Measurements from ENCODE around the gene RRAGA.

The RRAGA gene, protein sequence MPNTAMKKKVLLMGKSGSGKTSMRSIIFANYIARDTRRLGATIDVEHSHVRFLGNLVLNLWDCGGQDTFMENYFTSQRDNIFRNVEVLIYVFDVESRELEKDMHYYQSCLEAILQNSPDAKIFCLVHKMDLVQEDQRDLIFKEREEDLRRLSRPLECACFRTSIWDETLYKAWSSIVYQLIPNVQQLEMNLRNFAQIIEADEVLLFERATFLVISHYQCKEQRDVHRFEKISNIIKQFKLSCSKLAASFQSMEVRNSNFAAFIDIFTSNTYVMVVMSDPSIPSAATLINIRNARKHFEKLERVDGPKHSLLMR

DNA sequence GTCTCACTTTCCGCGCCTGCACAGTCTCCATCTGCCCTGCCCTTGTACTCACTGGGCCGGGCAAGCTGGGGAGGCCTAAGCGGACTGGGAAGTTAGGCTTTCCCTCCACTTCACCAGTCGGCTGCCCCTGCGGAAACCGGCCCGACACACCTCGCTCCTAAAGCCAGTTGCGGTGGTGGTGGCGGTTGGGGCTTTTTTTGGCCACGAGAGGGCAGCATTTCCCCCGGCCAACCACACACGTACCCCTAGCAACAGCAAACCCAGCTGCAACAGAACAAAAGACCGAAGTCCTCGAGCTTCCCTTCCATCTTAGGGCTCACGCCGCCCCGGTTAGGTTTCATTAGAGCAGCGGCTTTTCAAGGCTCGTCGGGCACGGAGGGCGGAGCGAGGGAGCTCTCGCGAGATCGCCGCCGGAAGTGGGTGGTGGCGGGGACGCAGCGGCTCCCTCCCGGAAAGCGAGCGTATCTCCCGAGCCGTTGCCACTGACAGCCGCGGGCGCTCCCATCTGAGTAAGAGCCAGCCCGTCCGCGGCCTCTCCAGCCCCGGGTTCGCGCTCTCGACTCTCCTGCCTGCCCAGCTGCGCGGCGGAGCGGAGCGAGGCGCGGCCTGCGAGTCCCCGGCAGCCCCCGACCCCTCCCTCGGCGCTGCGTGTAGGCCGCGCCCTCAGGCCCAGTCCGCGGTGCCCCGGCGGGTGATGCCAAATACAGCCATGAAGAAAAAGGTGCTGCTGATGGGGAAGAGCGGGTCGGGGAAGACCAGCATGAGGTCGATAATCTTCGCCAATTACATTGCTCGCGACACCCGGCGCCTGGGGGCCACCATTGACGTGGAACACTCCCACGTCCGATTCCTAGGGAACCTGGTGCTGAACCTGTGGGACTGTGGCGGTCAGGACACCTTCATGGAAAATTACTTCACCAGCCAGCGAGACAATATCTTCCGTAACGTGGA, at the start of gene RRAGA:
Gene RRAGA, plus strand, starts transcription at position 462 of the 951 bp plus-strand sequence. Its CDS starts 233 bp downstream, at position 695.
- DNase-seq: peak; percentile 96

DNA sequence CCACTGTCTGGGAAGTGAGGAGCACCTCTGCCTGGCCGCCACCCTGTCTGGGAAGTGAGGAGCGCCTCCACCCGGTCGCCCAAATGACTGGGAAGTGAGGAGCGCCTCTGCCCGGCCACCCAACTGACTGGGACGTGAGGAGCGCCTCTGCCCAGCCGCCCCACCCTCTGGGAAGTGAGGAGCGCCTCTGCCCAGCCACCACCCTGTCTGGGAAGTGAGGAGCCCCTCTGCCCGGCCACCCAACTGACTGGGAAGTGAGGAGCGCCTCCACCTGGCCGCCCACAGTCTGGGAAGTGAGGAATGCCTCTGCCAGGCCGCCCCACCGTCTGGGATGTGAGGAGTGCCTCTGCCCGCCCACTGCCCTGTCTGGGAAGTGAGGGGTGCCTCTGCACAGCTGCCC, 49.1 kb upstream of the RRAGA start:
- DNase-seq: no peak

DNA sequence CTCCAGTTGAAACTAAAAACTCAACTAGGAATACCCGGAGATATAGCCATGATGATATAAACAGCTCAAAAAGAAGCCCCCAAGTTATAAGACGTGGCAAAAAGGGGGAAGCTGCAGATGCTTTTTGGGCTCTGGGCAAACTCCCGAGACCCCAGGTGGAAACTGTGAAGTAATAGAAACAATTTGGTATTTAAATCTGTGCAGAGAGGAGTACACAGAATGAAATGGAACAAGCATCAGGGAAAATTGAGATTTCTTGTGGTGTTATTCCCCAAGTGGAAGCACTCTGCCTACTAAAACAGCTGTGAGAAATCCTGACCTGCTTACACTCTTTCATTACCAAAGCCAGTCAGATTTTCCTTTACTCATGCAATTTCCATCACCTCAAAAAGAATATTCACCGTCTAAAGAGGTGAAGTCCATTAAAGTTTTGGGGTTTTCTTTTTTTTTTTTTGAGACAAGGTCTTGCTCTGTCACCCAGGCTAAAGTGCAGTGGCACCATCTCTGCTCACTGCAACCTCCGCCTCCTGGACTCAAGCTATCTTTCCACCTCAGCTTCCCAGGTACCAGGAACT, 39.7 kb upstream of the RRAGA start:
- no peak for DNase-seq

DNA sequence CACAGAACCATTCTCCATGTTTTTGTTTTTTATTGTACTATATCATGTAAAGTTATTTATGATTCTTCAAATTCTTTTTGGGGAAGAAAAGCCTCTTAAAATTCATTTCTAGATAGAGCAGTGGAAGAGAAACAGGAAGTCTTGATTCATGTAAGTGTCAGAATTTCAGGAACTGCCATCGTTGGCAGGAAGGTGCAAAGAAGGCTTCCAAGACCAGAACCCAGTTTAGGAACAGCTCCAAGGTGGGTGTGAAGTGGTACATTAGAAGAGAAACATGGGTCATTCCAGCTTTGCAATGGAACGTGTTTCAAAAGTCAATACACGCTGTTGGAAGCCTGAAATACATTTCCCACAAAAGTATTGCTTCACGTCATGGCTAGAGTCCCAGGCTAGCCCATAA, 31.0 kb upstream of the RRAGA start:
- DNase-seq: no peak

DNA sequence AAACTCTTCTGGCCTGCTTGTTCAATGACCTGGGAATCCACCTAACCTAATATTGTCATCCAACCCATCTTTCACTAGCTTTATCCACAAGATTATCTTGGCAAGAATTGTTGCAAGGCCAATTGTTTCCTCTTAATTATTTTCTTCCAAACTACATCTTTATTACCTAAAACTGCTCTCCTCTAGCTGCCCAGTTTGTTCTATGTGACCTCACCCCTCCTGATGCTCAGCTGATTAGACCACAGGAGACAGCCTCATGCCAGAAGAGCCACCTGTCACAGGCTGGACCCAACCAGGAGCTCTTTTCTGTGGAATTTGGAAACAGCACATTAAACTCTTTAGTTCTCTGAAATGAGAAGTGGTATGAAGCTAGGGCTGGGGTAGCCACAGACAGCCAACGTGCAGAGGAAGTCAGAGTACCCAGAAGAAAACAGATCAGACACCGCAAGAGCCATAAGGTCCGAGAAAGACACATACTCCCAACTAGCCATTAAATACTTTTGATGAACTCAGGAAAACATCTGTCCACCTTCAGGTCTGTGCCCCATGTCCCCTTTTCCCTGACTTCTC, 28.3 kb upstream of the RRAGA start:
- DNase-seq: no peak

DNA sequence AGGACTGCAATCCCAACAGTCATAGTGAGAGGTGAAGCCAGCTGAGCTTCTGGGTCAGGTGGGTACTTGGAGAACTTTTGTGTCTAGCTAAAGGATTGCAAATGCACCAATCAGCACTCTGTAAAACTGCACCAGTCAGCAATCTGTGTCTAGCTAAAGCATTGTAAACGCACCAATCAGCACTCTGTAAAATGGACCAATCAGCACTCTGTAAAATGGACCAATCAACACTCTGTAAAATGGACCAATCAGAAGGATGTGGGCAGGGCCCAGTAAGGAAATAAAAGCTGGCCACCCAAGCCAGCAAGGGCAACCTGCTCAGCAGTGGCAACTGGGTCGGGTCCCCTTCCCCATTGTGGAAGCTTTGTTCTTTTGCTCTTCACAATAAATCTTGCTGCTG, 27.6 kb upstream of the RRAGA start:
- DNase-seq: peak; percentile 25

DNA sequence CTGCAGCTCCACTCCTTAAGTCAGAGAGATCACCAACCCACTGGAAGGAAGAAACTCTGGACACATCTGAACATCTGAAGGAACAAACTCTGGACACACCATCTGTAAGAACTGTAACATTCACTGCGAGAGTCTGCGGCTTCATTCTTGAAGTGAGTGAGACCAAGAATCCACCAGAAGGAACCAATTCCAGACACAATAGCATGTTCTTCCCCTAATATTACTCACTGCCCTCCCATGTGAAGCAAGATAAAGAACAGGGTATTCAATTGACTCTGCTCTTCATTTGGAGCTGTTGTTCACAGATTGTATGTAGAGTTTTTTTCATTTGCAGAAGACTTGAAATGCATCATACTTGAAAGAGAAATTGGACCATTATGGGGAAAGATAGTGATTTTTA, 27.0 kb upstream of the RRAGA start:
- peak; percentile 43 for DNase-seq

DNA sequence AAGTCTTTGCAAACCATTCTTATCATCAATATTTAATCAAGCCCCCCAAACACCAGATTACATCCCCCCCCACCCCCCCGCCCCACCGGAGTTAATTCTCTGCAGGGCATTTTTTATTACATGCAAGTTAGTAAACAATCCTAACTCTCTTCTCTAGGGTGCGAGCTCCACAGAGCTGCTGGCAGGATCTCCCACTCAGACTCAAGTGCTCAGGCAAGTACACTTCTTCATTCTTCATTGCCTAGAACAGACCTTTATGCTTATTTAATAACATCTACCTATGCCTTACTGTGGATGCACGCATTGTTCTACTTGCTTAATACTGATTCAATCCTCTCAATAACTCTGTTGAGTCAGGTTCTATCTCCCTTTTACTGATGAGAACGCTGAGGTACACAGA, 26.1 kb upstream of the RRAGA start:
- no peak for DNase-seq

DNA sequence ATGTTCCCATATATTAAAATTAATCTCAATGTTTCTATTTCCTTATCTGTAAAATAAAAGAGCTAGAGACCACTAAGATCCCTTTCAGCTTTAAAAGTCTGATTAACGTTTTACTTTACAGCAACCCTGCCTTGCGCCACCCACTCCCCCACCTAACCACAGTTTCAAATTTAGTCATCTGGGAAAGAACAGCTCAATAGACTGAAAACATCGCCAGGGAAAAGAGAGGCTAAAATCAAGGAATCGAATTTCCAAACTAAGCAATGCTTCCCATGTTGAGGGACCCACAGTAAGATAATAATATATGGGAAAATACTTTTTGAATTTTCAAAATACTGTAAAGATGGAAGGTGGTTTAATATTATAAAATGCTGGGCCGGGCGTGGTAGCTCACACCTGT, 22.9 kb upstream of the RRAGA start:
- DNase-seq: peak; percentile 34

DNA sequence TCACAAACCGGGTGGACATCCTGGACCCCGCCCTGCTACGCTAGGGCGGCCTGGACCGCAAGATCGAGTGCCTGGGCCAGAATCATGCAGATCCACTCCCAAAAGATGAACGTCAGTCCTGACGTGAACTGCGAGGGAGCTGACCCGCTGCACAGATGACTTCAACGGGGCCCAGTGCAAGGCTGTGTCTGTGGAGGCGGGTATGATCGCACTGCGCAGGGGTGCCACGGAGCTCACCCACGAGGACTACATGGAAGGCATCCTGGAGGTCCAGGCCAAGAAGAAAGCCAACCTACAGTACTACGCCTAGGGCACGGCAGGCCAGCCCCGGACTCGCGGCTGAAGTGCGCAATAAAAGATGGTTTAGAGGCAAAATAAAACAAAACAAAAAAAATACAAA, 21.4 kb upstream of the RRAGA start:
- no peak for DNase-seq

DNA sequence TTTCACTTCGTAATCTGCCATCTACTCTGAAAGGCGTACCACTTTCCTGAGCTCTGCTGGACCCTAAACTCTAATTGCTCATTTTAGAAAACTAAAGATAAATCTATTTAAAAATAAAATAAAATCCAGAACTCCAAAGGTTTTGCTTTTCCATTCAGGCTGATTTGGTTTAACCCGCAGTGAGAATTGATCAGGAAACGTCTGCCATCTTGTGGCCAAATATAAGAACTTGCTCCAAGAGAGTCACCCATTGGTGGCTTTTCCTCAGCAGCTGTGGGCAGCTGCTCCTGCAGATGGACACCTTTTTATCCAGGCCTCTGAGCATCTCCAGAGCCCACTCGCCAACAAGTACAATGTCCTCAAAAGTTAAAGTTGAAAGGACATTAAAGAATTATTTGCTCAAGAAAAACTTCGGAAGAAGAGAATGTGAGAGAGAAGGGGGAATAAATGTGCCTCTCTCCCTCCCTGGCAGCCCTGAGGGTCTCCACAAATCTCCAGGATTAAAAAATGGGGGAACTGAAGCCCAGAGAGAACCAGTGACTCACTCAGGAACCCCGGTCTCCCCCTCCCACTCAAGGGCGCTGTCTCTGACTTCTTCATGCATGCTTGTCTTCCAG, 20.3 kb upstream of the RRAGA start:
- DNase-seq: peak; percentile 61

DNA sequence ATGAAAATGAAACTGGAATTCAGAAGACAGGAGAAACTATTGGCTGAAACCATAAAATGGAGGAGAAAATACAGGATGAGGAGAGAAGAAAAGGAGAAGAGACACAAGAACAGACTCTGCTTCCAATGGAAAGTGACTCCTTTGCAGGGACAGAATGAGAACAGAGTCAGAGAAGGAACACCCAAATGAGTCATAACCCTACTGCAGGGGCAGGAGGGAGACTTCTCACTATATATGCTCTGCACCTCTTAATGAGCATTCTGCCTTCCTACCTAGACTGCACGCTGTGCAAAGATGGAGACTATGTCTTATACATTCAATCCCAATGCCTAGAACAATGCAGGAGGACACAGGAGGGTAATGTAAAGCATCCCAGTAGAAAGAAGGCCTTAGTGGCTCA, 18.3 kb upstream of the RRAGA start:
- DNase-seq: peak; percentile 43

DNA sequence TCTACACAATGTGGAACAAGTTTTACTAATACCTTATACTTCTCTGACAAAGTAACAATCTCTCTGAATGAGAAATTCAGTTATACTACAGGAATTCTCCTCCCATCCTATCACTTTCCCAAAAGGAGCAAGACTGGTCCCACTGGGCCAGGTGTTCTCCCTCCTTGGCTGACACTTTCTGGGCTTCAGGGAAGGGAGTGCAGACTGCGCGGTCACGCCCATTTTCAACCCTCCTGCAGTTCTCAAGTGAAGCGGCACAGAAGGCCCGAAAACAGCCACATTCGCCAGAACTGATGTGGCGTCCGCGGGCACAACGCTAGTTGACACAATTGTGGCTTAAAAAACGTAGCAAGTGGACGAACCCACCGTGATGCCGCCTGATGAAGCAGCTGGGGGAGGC, 16.8 kb upstream of the RRAGA start:
- DNase-seq: no peak

DNA sequence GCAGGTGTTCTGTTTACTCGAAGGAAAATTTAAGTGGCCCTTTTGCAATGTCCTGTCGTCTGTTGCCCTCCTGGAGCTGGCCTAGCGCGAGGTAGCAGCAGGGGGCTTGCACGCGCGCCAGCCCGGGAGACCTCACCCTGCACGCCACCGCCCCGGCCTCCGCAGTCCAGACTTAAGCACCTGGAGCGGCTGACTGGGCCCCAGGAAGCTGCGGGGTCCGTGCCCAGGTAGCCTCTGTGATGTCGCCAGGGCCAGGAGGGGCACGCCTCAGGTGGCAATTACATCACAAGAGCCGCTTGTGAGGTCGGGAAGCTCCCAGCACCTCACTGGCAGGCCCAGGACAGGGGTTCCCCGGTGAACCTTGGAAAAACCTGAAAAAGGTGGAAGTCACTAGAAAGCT, 16.2 kb upstream of the RRAGA start, which contains the start of gene SAXO1:
Gene SAXO1, minus strand, starts transcription at position 195 of the 400 bp plus-strand sequence. CDS start 301 bp downstream, outside the sequence.
- DNase-seq: no peak

DNA sequence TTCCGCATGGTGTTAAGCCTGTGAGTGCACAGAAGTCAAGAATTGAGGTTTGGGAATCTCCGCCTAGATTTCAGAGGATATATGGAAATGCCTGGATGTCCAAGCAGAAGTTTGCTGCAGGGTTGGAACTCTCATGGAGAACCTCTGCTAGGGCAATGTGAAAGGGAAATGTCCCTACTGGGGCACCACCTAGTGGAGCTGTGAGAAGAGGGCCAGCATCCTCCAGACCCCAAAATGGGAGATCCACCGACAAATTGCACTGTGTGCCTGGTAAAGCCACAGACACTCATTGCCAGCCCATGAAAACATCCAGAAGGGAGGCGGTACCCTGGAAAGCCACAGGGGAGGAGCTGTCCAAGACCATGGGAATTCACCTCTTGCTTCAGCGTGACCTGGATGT, 12.6 kb upstream of the RRAGA start:
- no peak for DNase-seq

DNA sequence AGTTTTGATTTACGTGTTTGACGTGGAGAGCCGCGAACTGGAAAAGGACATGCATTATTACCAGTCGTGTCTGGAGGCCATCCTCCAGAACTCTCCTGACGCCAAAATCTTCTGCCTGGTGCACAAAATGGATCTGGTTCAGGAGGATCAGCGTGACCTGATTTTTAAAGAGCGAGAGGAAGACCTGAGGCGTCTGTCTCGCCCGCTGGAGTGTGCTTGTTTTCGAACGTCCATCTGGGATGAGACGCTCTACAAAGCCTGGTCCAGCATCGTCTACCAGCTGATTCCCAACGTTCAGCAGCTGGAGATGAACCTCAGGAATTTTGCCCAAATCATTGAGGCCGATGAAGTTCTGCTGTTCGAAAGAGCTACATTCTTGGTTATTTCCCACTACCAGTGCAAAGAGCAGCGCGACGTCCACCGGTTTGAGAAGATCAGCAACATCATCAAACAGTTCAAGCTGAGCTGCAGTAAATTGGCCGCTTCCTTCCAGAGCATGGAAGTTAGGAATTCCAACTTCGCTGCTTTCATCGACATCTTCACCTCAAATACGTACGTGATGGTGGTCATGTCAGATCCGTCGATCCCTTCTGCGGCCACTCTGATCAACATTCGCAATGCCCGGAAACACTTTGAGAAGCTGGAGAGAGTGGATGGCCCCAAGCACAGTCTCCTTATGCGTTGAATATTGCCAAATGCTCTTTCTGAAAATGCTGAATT, 850 bp downstream of the RRAGA start:
- DNase-seq: peak; percentile 21

DNA sequence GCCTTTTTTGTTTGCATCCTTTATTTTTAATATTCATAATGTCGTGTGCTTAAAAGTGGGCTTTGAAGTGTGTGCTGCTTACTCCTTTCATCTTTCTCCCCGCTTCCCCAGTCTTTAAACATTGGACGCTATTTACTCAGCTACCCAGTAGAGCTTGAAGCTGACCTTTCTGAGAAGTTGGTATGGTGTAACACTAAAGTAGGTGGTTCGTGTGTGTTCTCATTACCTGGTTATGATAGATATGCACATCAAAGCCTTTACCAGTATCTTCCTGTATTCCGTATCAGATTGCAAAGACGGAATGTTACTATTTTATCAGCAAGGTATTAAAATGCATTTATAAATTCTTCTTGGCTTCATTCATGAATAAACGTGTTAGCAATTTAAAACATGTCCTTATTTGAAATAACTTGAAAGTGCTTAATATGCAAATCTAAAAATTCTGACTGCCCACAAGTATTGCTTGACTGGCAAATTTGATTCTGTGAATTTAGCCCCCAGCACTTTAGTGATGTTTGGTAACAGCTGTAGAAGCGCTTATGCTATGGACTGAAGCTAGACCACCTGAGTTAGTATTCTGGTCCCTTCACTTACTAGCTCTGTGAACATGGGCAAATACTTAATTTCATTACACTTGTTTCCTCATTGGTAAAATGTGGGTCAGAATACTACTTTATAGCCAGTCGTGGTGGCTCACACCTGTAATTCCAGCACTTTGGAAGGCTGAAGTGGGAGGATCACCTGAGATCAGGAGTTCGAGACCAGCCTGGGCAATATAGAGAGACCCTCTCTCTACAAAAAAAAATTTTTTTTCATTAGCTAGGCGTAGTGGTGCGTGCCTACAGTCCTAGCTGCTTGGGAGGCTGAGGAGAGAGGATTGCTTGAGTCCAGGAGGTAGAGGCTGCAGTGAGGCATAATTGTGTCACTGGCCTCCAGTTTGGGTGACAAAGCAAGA, 1.7 kb downstream of the RRAGA start:
- DNase-seq: peak; percentile 16

DNA sequence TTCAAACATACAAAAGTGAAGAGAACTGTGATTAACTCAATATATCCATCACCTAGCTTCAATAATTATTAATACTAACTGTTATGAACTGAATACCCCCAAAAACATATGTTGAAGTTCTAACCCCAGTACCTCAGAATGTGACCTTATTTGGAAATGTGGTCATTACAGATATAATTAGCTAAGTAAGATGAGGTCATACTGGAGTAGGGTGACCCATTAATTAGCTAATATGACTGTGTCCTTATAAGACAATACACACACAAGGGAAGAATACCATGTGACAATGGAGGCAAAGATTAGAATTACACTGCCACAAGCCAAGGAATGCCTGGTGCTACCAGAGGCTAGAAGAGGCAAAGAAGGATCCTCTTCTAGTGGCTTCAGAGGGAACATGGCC, 7.8 kb downstream of the RRAGA start:
- DNase-seq: no peak

DNA sequence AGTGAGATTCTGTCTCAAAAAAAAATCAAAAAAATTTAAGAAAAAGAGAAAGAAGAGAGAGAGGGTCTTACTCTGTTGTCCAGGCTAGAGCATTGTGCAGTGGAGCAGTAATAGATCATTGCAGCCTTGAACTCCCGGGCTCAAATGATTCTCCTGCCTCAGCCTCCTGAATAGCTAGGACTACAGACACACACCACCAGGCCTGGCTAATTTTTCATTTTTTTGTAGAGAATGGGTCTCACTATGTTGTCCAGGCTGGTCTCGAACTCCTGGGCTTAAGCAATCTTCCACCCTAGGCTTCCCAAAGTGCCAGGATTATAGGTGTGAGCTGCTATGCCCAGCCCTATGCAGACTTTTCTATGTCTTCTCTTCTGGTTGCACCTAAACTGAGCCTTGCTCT, 25.0 kb downstream of the RRAGA start:
- no peak for DNase-seq

DNA sequence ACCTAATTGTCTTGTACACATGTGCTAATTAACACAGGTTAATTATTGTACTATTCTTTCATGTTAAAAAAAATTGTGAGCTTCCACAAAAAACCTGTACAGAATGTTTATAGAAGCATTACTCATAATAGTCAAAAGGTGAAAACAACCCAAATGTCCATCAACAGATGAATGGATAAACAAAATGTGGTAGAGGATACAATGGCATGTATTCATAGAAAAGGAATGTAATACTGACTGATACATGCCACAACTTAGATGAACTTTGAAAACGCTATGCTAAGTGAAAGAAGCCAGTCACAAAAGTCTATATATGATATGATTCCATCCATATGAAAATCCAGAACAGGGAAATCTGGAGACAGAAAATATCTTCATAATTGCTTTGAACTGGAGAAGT, 25.6 kb downstream of the RRAGA start:
- DNase-seq: no peak

DNA sequence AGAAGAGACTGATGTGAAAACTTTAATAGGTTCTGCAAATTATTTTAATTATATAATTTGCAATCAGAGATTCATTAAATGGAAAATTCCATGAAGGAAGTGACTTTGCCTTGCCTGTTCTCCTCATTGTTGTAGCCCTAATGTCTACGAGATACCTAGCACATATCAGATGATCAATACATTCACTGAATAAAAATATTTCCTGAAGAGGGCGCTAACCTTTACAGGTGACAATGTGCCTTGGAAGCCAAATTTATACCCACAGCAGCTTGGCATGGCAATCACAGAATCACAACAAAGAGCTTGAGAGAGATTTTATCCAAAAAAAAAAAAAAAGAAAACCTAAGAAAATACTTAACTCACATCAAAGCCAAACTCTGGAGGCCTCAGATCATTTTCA, 36.1 kb downstream of the RRAGA start:
- DNase-seq: peak; percentile 52

Data from activated CD4-positive, alpha-beta T cell treated with anti-CD3 and anti-CD28 coated beads, Interleukin-10, Interleukin-2, amounts not matched to agents 100 ng/mL and 50 ng/mL, durations not matched to agents 16 hours and 8 hours (primary cell).